IMR-90 (cell line): Measurements from ENCODE around the gene NRG4. TPM values are rescaled to one million over a fixed set of nuclear protein-coding genes. Genes with fewer than 3 reads are reported as not detected.
A peak's percentile ranks its signal among the peaks of the same experiment; 100 is the strongest.

Experiments used
- ATAC-seq: fragments of 200-7000 bp; cut with Tn5 transposase; 2 replicates; pipeline ENCODE4 v1.9.1; 2020; ENCODE audit warnings: low read depth, mild to moderate bottlenecking, moderate library complexity
- BruUV-seq: library from RNA; stranded (reverse); fragments of 400-500 nt; replicated peaks from 2 replicates; lab custom pipeline; 2021; lab: Mats Ljungman, UMichigan
- CTCF ChIA-PET: fragments of 300-600 bp; formaldehyde crosslinking; extraction: SDS; loops from one replicate; lab custom pipeline; 2021; ENCODE audit warnings: antibody characterized with exemption; lab: Yijun Ruan, JAX
- POLR2A ChIA-PET: fragments of 300-600 bp; sonication (Branson Sonifier 250); formaldehyde crosslinking; loops from one replicate; lab custom pipeline; 2022; ENCODE audit warnings: antibody characterized with exemption; ENCODE audit not compliant: unreplicated experiment; lab: Charles Lee
- DNase-seq: peaks from one replicate; pipeline ENCODE4 v3.0.0; 2013
- H2AFZ ChIP-seq: replicated peaks from 2 replicates; pipeline ENCODE3; 2013; ENCODE audit warnings: low read length, mild to moderate bottlenecking; ENCODE audit not compliant: poor library complexity
- H2AK5ac ChIP-seq: 2 replicates; pipeline ENCODE4 v1.6.1; 2013; ENCODE audit warnings: low read depth, low read length, inconsistent platforms
- H2AK9ac ChIP-seq: replicated peaks from 2 replicates; pipeline ENCODE3; 2013; ENCODE audit warnings: mild to moderate bottlenecking, low read depth, low read length, moderate library complexity; ENCODE audit not compliant: poor library complexity
- H2BK120ac ChIP-seq: 2 replicates; pipeline ENCODE4 v1.6.1; 2013; ENCODE audit warnings: low read depth, low read length, inconsistent platforms
- H2BK15ac ChIP-seq: 3 replicates; pipeline ENCODE4 v1.6.1; 2013; ENCODE audit warnings: low read depth, low read length, inconsistent platforms
- H2BK20ac ChIP-seq: 2 replicates; pipeline ENCODE4 v1.6.1; 2013; ENCODE audit warnings: low read depth, mild to moderate bottlenecking, inconsistent platforms, low read length, moderate library complexity
- H2BK5ac ChIP-seq: 2 replicates; pipeline ENCODE4 v1.6.1; 2013; ENCODE audit warnings: mild to moderate bottlenecking, low read depth, low read length, inconsistent platforms; ENCODE audit not compliant: poor library complexity, severe bottlenecking
- H3K14ac ChIP-seq: replicated peaks from 2 replicates; pipeline ENCODE4 v1.6.1; 2013; ENCODE audit warnings: low read depth, low read length, inconsistent platforms
- H3K18ac ChIP-seq: 2 replicates; pipeline ENCODE4 v1.6.1; 2013; ENCODE audit warnings: low read depth, low read length, control low read depth
- H3K23ac ChIP-seq: 2 replicates; pipeline ENCODE4 v1.6.1; 2013; ENCODE audit warnings: low read depth, low read length, inconsistent platforms
- H3K27ac ChIP-seq: 2 replicates; pipeline ENCODE4 v1.5.1; 2013; ENCODE audit warnings: mild to moderate bottlenecking, control low read depth, low read length; ENCODE audit not compliant: insufficient read depth
- H3K27me3 ChIP-seq: 2 replicates; pipeline ENCODE4 v1.6.1; 2013; ENCODE audit warnings: low read length; ENCODE audit not compliant: control insufficient read depth, insufficient read depth
- H3K36me3 ChIP-seq: 2 replicates; pipeline ENCODE4 v1.6.1; 2013; ENCODE audit warnings: low read length, mixed read lengths; ENCODE audit not compliant: control insufficient read depth, insufficient read depth
- H3K4ac ChIP-seq: 2 replicates; pipeline ENCODE4 v1.6.1; 2013; ENCODE audit warnings: low read depth, low read length, inconsistent platforms
- H3K4me1 ChIP-seq: 2 replicates; pipeline ENCODE4 v1.6.1; 2013; ENCODE audit warnings: low read length, mixed read lengths; ENCODE audit not compliant: control insufficient read depth, insufficient read depth
- H3K4me2 ChIP-seq: 2 replicates; pipeline ENCODE4 v1.6.1; 2013; ENCODE audit warnings: low read depth, mild to moderate bottlenecking, control low read depth, low read length, moderate library complexity
- H3K4me3 ChIP-seq: 2 replicates; pipeline ENCODE4 v1.5.1; 2013; ENCODE audit warnings: low read depth, mild to moderate bottlenecking, control low read depth, low read length, moderate library complexity; ENCODE audit not compliant: insufficient read depth
- H3K56ac ChIP-seq: 2 replicates; pipeline ENCODE4 v1.6.1; 2013; ENCODE audit warnings: low read length, inconsistent platforms; ENCODE audit not compliant: insufficient read depth; ENCODE audit errors: extremely low read depth
- H3K79me1 ChIP-seq, 2 experiments: 2 replicates each; pipeline ENCODE4 v1.6.1; 2013; ENCODE audit warnings: low read length in 2 of 2, inconsistent platforms in 1 of 2, low read depth in 1 of 2
- H3K9ac ChIP-seq: 2 replicates; pipeline ENCODE4 v1.6.1; 2013; ENCODE audit warnings: low read depth, low read length, control low read depth
- H3K9me1 ChIP-seq: 2 replicates; pipeline ENCODE4 v1.6.1; 2013; ENCODE audit warnings: low read length, inconsistent platforms; ENCODE audit not compliant: insufficient read depth
- H3K9me3 ChIP-seq: 2 replicates; pipeline ENCODE4 v1.6.1; 2013; ENCODE audit warnings: low read length; ENCODE audit not compliant: control insufficient read depth, insufficient read depth
- H4K20me1 ChIP-seq: 2 replicates; pipeline ENCODE4 v1.6.1; 2013; ENCODE audit warnings: low read length, inconsistent platforms; ENCODE audit not compliant: insufficient read depth
- H4K5ac ChIP-seq: 2 replicates; pipeline ENCODE4 v1.6.1; 2013; ENCODE audit warnings: mild to moderate bottlenecking, low read depth, low read length, control low read depth
- H4K8ac ChIP-seq, 2 experiments: 2 replicates each; pipeline ENCODE4 v1.6.1; 2013; ENCODE audit warnings: low read depth in 2 of 2, low read length in 2 of 2, control low read depth in 1 of 2, inconsistent platforms in 1 of 2
- H4K91ac ChIP-seq: 2 replicates; pipeline ENCODE4 v1.6.1; 2013; ENCODE audit warnings: low read depth, low read length, inconsistent platforms; ENCODE audit not compliant: insufficient read depth
- BHLHE40 ChIP-seq: fragments of 150-350 bp; IDR thresholded peaks from 2 replicates; pipeline ENCODE4 v1.6.1; 2016; ENCODE audit warnings: mild to moderate bottlenecking, low read depth, low read length
- CEBPB ChIP-seq: IDR thresholded peaks from 2 replicates; pipeline ENCODE4 v1.6.1; 2012; ENCODE audit warnings: low read depth, low read length, improper control_type of control experiment
- CTCF ChIP-seq: conservative IDR thresholded peaks from 2 replicates; pipeline ENCODE4 v1.5.1; 2012; ENCODE audit warnings: mild to moderate bottlenecking, low read depth, low read length, improper control_type of control experiment
- ELK1 ChIP-seq: fragments of 150-350 bp; IDR thresholded peaks from 2 replicates; pipeline ENCODE4 v1.6.1; 2016; ENCODE audit warnings: low read depth, mild to moderate bottlenecking, low read length, moderate library complexity, borderline replicate concordance
- FOS ChIP-seq: fragments of 150-350 bp; IDR thresholded peaks from 2 replicates; pipeline ENCODE4 v1.6.1; 2016; ENCODE audit warnings: low read depth, low read length
- MXI1 ChIP-seq: IDR thresholded peaks from 2 replicates; pipeline ENCODE4 v1.6.1; 2012; ENCODE audit warnings: low read depth, mild to moderate bottlenecking, low read length, moderate library complexity, borderline replicate concordance
- POLR2A ChIP-seq: IDR thresholded peaks from 2 replicates; pipeline ENCODE4 v1.6.1; 2012; ENCODE audit warnings: mild to moderate bottlenecking, low read depth, low read length
- RCOR1 ChIP-seq: IDR thresholded peaks from 2 replicates; pipeline ENCODE4 v1.6.1; 2012; ENCODE audit warnings: mild to moderate bottlenecking, low read length, improper control_type of control experiment; ENCODE audit not compliant: insufficient replicate concordance
- SMC3 ChIP-seq: fragments of 150-350 bp; IDR thresholded peaks from 2 replicates; pipeline ENCODE4 v1.6.1; 2016; ENCODE audit warnings: low read depth, mild to moderate bottlenecking, antibody characterized with exemption, low read length, moderate library complexity
- USF2 ChIP-seq: fragments of 150-350 bp; IDR thresholded peaks from 2 replicates; pipeline ENCODE4 v1.6.1; 2017; ENCODE audit warnings: mild to moderate bottlenecking, antibody characterized with exemption, low read length, low read depth
- WGBS, 2 experiments: methylation state at CpG; one replicate each; pipeline versions ENCODE4 v1.1.5 to v1.1.7; 2013; ENCODE audit warnings: missing lambda C conversion rate in 2 of 2; ENCODE audit not compliant: insufficient read length in 1 of 2; ENCODE audit errors: extremely low coverage in 2 of 2; 5-methylcytosine and 5-hydroxymethylcytosine counted together
- dilution Hi-C: fragments of 300-500 bp; cut with HindIII; formaldehyde crosslinking; loops from one replicate; pipeline ENCODE4 v1.14.3; 2018; ENCODE audit warnings: low sequenced_read_pairs; ENCODE audit not compliant: unreplicated experiment
- in situ Hi-C: fragments of 300-500 bp; cut with MboI; formaldehyde crosslinking; loops from 3 replicates; pipeline ENCODE4 v1.14.3; 2019; ENCODE audit warnings: low sequenced_read_pairs, inconsistent platforms, mixed read lengths
- intact Hi-C: fragments of 100-400 bp; cut with micrococcal nuclease; formaldehyde crosslinking; loops from 2 replicates; pipeline ENCODE4 v1.10.0; 2022
- polyA plus RNA-seq, 3 experiments: library from polyadenylated mRNA; depleted of rRNA; stranded (reverse); fragments of >200 nt; gene quantifications; 2 replicates each; pipeline ENCODE4 v1.2.3, GENCODE V29; 2012; ENCODE audit warnings: low replicate concordance in 1 of 3
- total RNA-seq: library from RNA; depleted of rRNA; stranded (reverse); fragments of >200 nt; gene quantifications from 2 replicates; pipeline ENCODE4 v1.2.3, GENCODE V29; 2012

The NRG4 gene
- total and polyA plus RNA-seq, 2 of the 4 experiments (the other 2 are of a cell fraction): not detected

GRCh38 chr15:75929799-75930565, 82.2 kb downstream of the NRG4 start (continued):
- TF ChIP-seq MXI1: no peak

GRCh38 chr15:75928680-75929608, 83.3 kb downstream of the NRG4 start:
- H3K79me1 ChIP-seq: peaks cover 25 to 60% of the 10 kb centered on the region in 2 experiments; a peak in 3 of 4 replicates
- dilution Hi-C loops: no loop called here
- intact Hi-C loops: no loop called here
- H3K18ac ChIP-seq: no peak overlapping the region
- CTCF ChIA-PET: interaction anchor here (0.6 to 1.2 kb wide), 11 partner anchors 9 to 257 kb away, joined by 3 to 5 read pairs (median 3); partner anchors contain the start of gene NRG4
- no peaks in the 10 kb centered on the region for H3K4me1 ChIP-seq
- no peak overlapping the region for H3K23ac ChIP-seq
- H4K8ac ChIP-seq: no peak overlapping the region
- peaks cover 17% of the 10 kb centered on the region for H4K20me1 ChIP-seq
- peak; percentile 35 for DNase-seq
- H3K27ac ChIP-seq: no peak overlapping the region
- no peak overlapping the region for H2BK5ac ChIP-seq
- no peak overlapping the region for H2AFZ ChIP-seq
- H3K4me3 ChIP-seq: no peak overlapping the region
- BruUV-seq: no TSS peak
- H2BK15ac ChIP-seq: no peak overlapping the region
- no peak overlapping the region for H3K4me2 ChIP-seq
- no peak for ATAC-seq
- no peak overlapping the region for H3K4ac ChIP-seq
- no peak overlapping the region for H4K5ac ChIP-seq
- no peak overlapping the region for H2AK5ac ChIP-seq
- H2BK120ac ChIP-seq: no peak overlapping the region
- H3K9me1 ChIP-seq: peaks cover 8% of the 10 kb centered on the region
- no peak overlapping the region for H2BK20ac ChIP-seq
- in situ Hi-C loops: no loop called here
- no peak overlapping the region for H3K14ac ChIP-seq
- no peak overlapping the region for H4K91ac ChIP-seq
- H3K27me3 ChIP-seq: no peaks in the 10 kb centered on the region
- POLR2A ChIA-PET: no interaction called here
- H3K56ac ChIP-seq: no peak overlapping the region
- peaks cover 11% of the 10 kb centered on the region for H3K36me3 ChIP-seq
- no peak overlapping the region for H3K9ac ChIP-seq
- H2AK9ac ChIP-seq: no peak overlapping the region
- no CpG with 5 or more reads among the region's 9 CpGs for WGBS, 2 experiments
- no peaks in the 10 kb centered on the region for H3K9me3 ChIP-seq
- TF ChIP-seq ELK1 (no peak), SMC3 (0 out of 2 replicates have a peak, but pooled peaks have one; percentile 11), POLR2A (no peak), USF2 (no peak), BHLHE40 (no peak), CTCF (peak; percentile 49), CEBPB (no peak), FOS (no peak), RCOR1 (no peak)
